GM12872 (cell line): ENCODE data around the gene UQCC5.

Experiments used
- TF ChIP-seq, protein P1 (sequence below): IDR thresholded peaks from 3 replicates; pipeline ENCODE4 v1.5.1; 2011; ENCODE audit warnings: low read depth, mild to moderate bottlenecking, low read length, moderate library complexity; ENCODE audit not compliant: insufficient read depth

The UQCC5 gene

DNA sequence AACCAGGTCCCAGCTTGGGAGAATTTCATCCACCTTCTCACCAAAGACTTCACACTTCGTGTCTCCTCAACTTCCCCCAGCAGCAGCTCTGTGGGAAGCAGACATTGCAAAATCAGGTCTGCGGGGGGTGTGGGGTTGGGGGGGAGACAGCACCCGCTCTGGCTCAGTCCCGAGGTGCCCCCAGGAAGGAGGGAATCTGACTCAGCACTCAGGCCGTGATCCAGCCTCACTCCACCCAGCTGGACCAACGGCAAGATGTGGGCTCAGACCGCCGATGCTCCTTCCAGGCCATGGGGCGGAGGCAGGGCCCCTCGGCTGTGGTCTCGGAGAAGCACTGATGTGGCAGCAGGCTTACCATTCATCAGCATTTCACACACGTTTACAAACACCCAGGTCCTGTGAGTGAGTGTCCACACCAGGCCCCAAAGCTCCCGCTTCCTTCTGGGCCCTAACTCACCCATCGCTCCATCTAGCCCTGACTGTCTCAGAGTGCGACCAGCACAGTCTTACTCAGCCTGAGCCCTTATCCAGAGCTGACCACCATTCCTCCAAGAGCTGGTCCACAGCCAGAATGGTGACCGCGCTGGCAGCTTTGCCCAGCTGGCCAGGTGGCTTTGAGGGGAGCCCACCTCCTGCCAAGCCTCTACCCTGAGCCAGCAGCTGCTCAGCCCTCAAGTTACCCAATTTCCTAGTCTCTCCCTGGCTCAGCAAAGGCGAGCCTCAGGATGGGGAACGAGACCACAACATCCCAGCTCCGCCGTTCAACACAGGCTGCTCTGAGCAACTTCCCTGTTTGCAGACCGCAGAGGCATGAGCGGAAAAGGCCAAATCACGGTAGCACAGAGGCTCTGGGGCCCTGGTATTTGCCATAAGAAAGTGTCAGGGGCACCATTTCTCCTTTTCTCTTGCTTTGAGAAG is 38.0 kb upstream of the UQCC5 start:
- TF ChIP-seq, protein P1, sequence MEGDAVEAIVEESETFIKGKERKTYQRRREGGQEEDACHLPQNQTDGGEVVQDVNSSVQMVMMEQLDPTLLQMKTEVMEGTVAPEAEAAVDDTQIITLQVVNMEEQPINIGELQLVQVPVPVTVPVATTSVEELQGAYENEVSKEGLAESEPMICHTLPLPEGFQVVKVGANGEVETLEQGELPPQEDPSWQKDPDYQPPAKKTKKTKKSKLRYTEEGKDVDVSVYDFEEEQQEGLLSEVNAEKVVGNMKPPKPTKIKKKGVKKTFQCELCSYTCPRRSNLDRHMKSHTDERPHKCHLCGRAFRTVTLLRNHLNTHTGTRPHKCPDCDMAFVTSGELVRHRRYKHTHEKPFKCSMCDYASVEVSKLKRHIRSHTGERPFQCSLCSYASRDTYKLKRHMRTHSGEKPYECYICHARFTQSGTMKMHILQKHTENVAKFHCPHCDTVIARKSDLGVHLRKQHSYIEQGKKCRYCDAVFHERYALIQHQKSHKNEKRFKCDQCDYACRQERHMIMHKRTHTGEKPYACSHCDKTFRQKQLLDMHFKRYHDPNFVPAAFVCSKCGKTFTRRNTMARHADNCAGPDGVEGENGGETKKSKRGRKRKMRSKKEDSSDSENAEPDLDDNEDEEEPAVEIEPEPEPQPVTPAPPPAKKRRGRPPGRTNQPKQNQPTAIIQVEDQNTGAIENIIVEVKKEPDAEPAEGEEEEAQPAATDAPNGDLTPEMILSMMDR = no peak

DNA sequence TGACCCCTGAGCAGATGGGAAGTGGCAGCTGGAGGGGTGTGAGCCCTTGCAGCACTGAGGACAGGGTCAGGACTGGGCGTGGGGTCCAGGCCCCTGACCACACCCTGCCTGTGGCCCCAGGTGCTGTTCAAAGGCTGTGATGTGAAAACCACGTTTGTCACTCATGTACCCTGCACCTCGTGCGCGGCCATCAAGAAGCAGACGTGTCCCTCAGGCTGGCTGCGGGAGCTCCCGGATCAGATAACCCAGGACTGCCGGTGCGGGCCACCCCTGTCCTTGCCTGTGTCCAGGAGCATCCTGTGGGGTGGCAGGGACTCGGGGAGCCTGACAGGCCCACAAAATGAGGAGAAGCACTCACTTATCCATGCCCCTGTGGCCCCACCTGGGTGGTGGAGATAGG is 35.4 kb upstream of the UQCC5 start:
- TF ChIP-seq, protein P1 = no peak

DNA sequence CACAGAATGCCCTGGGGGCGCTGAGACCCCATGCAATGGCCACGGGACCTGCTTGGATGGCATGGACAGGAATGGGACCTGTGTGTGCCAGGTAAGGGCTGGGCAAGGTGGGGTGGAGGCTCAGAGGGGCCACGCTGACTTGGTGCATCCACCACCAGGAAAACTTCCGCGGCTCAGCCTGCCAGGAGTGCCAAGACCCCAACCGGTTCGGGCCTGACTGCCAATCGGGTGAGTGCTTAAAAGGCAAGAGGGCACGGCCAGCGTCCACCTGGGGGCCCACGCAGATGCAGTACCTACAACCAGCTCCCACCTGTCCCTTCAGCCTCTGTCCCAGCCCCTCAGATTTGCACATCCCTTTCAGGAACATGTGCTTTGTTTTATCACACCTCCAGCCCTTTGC is 34.4 kb upstream of the UQCC5 start:
- TF ChIP-seq, protein P1 = no peak

DNA sequence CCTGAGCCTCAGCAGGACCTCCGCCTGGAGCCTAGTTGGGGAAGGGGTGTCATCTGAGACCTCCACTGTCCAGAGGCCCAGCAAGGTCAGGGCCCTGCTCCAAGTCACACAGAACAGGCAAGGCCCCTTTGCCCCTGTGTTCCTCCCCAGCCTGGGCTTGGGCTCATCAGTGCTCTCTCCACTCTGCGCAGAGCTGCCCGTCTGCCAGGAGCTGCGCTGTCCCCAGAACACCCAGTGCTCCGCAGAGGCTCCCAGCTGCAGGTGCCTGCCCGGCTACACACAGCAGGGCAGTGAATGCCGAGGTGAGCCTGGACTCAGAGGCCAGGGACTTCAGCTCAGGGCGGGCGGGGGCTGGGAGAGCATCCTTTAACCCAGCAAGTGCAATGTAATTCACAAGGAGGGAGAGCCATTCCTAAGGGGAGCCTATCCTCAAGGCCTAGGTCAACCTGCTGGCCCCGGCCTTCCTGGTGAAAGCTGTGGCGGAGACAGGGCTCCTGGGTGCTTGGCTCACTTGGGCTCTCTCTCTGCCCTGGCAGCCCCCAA is 33.5 kb upstream of the UQCC5 start:
- TF ChIP-seq, protein P1 = no peak

DNA sequence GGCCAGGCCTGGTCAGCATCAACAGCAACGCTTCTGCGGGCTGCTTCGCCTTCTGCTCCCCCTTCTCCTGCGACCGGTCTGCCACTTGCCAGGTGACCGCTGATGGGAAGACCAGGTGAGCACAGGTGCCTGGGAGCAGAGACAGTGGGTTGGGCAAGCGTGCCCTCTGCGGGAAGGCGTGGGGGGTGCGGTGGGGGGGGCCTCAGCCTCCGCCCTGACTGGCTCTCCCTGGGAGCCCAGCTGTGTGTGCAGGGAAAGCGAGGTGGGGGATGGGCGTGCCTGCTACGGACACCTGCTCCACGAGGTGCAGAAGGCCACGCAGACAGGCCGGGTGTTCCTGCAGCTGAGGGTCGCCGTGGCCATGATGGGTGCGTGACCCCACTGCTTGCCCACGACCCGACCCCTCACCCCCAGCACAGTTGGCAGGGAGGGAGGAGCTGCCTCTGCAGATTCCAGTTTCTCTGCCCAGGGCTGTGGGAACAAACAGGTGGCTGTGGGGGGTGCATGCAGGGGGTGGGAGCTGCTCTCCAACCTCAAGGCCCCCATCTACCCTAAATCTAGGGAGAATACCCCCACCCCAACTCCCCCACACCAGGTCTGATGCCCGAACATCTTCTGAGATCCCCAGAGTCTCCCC is 32.5 kb upstream of the UQCC5 start:
- TF ChIP-seq, protein P1 = no peak

DNA sequence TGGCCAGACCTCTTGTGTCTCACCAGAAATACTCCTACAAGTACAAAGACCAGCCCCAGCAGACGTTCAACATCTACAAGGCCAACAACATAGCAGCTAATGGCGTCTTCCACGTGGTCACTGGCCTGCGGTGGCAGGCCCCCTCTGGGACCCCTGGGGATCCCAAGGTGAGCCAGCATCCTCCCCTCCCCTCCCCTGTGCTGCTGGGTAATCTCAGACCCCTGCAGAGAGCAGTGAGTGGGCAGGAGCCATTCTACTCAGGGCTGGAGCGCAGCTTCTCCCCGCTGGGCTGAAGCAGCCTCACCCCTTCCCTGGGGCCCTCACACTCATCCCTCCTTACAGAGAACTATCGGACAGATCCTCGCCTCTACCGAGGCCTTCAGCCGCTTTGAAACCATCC is 31.4 kb upstream of the UQCC5 start:
- TF ChIP-seq, protein P1 = no peak

DNA sequence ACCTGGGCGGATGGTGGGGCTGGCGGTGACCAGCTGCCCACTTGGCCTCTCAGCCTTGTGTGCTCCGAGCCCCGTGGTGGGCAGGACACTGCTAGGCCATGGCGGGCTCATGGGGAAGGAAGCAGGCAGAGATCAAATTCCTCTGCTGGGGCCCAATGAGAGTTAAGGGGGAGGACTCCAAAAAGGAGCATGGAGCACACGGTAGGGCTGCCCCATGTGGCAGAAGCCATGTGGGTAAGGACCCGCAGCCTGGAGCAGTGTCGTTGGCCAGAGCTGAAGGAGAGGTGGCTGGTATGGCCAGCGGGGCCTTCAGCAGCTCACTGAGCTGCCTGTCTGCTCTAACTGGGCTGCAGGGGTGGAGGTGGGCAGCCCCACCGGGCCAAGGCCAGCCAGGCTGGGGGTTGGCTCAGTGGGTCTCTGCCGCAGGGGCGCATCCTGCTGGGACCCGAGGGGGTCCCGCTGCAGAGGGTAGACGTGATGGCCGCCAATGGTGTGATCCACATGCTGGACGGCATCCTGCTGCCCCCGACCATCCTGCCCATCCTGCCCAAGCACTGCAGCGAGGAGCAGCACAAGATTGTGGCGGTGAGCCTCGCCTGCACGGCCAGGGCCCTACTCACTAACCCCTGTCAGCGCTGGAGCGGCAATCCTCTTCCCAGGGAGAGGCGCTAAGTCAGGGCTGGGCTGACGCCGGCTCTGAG is 30.0 kb upstream of the UQCC5 start:
- TF ChIP-seq, protein P1 = no peak
